M059J (cell line): ENCODE results near the gene PIKFYVE. TPM values are rescaled to one million over a fixed set of nuclear protein-coding genes. Genes with fewer than 3 reads are reported as not detected.
"Not testable (repeated sequence)": the region's sequence is repeated elsewhere in the genome, so short reads cannot be mapped to it uniquely, and the experiment has no call there.

ENCODE experiments used
- DNase-seq: peaks from one replicate; pipeline ENCODE4 v3.0.0-alpha.2; 2012; ENCODE audit warnings: low read depth
- total RNA-seq: library from RNA; depleted of rRNA; stranded (reverse); fragments of >200 nt; shearing (Covaris generic); gene quantifications from 2 replicates; pipeline ENCODE4 v1.2.3, GENCODE V29; 2014; rRNA removed

PIKFYVE gene, protein sequence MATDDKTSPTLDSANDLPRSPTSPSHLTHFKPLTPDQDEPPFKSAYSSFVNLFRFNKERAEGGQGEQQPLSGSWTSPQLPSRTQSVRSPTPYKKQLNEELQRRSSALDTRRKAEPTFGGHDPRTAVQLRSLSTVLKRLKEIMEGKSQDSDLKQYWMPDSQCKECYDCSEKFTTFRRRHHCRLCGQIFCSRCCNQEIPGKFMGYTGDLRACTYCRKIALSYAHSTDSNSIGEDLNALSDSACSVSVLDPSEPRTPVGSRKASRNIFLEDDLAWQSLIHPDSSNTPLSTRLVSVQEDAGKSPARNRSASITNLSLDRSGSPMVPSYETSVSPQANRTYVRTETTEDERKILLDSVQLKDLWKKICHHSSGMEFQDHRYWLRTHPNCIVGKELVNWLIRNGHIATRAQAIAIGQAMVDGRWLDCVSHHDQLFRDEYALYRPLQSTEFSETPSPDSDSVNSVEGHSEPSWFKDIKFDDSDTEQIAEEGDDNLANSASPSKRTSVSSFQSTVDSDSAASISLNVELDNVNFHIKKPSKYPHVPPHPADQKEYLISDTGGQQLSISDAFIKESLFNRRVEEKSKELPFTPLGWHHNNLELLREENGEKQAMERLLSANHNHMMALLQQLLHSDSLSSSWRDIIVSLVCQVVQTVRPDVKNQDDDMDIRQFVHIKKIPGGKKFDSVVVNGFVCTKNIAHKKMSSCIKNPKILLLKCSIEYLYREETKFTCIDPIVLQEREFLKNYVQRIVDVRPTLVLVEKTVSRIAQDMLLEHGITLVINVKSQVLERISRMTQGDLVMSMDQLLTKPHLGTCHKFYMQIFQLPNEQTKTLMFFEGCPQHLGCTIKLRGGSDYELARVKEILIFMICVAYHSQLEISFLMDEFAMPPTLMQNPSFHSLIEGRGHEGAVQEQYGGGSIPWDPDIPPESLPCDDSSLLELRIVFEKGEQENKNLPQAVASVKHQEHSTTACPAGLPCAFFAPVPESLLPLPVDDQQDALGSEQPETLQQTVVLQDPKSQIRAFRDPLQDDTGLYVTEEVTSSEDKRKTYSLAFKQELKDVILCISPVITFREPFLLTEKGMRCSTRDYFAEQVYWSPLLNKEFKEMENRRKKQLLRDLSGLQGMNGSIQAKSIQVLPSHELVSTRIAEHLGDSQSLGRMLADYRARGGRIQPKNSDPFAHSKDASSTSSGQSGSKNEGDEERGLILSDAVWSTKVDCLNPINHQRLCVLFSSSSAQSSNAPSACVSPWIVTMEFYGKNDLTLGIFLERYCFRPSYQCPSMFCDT (N-terminal part only)
- total RNA-seq, result 12.0 and 16.6 TPM in 2 replicates

DNA sequence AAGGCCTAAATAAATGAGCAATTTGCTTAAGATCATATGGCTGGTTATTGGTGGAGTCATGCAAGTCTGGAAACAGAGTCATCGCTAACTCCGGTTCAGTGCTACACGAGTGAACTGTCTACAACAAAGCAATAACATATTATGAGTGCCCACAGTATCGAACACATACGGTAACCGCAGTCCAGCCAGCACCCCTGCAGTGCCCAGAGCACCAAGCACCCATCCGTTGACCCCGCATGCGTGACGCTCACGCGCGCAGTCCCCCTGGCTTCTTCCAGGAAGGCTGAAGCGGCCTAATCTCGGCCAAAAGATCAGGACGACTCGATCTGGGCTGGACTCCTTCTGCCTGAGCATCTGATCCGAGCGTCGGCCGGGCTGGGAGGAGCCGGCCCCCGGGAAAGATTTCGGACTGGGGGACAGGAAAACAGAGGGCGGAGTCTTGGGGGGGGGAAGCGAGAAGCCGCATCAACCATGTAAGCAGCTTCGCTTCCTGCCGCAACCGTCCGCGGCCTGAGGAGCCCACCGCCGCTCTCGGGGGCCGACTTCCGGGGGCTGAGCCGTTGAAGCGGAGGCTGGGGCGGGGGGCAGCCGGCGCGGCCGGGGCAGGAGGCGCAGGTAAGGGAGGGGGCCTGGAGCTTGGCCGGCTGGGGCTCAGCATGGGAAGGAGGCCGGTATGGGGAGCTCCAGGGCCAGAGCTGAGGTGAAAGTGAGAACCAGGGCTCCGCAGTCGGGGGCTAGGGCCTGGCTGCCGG, at the start of gene PIKFYVE:
Gene PIKFYVE (plus strand): TSS at position 455 of the 752 bp plus-strand sequence. CDS start 5,265 bp downstream, outside the sequence.
- DNase-seq, result peak; percentile 98

DNA sequence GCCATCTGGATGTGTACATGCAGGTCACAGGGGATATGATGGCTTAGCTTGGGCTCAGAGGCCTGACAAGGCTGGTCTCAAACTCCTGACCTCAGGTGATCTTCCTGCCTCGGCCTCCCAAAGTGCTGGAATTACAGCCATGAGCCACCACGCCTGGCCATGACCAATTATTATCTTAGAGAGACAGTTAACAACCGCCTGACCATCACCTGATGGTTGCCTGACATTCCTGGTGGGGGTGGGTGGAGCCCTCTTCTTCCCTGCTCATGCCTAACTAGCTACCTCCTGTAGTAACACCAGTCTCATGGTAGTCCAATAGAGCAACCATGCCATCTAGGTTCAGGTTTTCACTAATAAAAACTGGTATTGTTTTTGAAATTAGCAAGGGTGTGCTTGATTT, 44.2 kb upstream of the PIKFYVE start:
- not testable (repeated sequence) for DNase-seq

DNA sequence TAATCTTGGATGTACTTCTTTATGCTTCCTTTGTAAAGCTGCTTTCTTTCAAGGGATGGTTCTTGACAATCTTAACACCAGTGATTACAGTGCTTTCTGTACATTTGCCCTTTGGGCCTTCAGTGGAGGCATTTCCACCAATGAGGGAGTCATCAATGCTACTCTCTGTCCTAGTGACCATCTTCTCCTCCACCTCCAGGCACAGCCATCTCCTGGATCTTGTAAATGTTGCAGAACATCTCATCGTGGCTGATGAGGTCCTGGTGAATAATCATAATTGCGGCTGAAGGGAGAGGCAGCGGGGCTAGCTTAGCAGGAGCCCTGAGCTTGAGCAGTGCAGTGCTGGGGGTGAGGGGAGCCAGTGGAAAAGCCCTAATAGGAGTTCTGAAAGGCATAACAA, 43.7 kb upstream of the PIKFYVE start:
- peak; percentile 75 for DNase-seq

DNA sequence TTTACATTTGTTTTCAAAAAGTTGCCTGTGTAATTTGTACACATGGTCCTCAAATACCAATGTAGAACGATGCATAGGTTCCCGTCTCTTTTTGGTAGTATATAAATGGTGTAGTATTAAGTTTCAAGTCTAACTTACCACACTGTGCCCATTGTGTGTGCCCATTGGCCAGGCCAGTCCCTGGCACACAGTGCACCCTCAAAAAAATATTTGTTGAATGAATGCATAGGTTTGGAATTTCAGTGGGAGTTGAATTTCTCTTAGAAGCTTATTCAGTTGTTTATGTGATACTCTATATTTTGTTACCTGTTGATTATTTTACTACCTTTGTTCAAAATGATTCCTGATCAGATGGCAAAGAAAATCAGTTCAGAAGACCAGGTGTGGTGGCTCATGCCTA, 41.3 kb upstream of the PIKFYVE start:
- peak; percentile 28 for DNase-seq

DNA sequence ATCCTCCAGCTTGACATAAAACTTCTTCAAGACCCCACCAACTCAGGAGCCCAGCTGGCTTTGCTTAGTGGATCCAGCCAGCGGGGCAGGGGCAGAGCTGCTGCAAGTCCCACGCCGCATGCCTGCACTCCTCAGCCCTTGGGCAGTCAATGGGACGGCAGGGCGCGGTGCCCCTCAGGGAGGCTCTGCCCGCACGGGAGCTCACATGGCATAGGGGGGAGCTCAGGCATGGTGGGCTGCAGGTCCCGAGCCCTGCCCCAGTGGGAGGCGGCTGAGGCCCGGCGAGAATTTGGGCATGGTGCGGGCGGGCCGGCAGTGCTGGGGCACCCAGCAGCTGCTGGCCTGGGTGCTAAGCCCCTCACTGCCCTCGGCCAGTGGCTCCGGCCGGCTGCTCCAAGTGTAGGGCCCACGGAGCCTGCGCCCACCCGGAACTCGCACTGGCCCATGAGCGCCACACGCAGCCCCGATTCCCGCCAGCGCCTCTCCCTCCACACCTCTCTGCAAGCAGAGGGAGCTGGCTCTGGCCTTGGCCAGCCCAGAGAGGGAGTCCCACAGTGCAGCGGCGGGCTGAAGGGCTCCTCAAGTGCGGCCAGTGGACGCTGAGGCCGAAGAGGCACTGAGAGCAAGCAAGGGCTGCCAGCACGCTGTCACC, 38.3 kb upstream of the PIKFYVE start:
- DNase-seq, result no peak

DNA sequence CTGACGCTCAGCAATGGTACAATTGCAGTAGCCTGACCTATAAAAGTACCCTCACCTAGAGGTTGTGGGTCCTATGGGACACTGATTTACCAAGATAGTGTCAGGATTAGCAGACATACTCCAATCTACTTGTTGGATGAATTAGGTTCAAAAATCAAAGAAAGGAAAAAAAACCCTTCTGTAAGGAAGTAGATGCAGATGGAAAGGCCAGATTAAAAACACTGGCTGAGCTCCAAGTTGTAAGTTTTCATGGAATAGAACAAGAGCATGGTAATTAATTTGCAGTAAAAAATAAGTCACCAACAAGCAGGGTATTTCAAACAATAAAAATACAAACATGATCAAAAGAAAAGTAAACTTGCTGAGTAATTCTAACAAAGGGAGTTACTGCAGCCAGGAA, 37.6 kb upstream of the PIKFYVE start:
- DNase-seq, result no peak

DNA sequence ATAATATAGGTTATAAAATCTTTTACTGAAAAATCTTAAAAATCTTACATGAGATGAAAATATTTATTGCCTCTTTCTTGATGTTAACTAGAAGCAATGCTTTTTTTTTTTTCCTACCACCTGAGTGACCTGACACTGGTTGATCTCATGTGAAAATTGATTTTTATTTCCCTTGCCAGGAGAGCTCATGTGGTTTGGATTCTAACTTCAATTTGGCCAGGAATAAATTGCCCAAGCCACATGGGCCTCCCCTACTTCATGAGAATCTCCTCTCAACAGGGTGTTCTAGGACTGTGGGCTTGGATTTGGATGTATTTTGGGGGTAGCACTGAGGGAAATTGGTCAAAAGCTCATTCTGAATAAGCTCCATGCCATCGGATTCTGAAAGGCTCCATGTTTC, 31.3 kb upstream of the PIKFYVE start:
- no peak for DNase-seq

DNA sequence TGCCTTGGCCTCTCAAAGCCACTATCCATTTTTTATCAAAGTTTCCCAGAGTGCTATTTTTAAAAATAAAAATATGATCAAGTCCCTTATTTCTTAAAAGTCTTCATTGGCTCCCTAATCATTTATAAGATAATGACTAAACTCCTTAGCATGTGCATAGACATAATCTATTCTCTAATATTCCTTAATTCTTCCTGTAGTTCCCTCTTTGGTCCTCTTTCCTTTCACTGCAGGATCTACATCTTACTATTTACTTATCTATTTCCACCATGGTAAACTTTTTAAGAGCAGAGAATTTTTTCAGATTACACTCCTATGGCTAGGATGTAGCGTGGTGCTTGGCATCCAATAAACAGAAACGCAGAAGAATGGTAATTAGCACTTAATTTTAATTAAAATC, 30.2 kb upstream of the PIKFYVE start:
- DNase-seq, result no peak

DNA sequence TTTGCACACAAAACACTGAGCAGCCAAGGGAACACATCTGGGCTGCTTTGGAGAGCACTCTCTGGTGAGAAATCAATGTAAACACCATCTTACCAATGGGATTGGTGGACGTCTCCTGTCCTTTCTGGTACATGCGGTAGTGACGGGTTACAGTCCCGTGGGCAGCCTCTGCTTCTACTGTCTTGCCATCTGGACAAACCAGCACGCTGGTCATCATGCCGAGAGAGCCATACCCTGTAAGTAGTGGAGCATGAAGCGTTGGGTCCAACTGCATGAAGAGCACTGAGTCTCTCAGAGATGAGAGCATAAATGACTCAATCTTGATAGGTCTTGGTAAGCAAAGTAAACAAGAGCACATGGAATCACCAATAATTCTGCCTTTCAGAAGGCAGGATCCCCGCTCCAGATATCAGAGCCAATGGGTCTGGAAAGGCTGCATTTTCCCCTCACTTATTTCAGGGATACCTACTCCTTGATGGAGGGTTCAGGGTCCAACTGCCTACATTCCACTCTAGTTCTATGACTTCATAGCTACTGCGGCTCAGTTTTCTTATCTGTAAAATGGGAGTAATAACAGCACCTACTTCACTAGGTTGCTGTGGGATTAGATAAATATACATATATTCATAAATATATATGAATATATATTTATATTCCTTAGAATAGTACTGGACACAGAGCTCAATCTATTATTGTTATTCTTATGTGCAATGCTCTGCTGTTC, 26.1 kb upstream of the PIKFYVE start:
- DNase-seq, result no peak

DNA sequence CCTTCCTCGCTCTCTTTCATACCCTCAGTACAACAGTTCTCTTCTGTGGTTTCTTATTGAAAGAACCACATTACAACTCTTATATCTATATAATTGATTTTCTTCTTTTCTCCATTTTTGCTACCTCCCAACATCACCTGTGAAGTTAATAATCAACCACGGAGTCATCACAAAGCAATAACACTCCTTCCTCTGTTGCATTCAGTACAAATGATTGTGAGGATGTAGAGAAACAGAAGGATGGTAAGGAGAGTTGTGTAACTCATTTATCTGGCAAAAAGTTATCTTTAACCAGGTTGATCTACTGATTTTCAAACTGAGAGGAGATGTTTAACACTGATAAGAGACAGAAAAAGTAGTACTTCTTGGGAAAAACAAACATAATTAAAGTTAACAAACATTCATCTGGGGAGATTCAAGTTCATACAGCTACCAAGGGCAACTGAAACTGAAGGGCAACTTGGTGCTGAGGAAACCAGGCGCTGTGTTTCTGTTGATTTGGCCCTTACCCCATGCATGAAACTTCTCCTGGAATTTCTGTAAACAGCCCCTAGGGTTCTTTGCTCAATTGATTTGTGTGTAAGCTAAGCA, 25.3 kb upstream of the PIKFYVE start:
- DNase-seq, result no peak

DNA sequence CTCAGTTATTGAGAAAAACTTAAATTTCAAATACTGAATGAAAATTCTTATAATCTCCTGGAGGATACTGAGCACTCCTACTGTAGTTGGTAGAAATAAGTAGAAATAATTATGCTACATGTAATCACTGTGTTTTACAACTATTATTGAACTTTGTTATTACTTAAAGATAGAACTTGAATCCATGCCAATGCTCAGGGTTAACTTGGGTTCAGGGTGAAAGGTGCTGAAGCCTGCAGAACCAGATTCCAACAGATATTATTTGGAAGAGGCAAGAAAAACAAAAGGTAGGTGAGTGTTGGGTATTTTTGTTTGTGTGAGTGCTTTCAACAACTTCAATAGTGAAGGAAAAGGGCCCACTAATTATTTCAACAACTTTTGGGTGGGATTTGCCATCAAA, 21.6 kb upstream of the PIKFYVE start:
- no peak for DNase-seq

DNA sequence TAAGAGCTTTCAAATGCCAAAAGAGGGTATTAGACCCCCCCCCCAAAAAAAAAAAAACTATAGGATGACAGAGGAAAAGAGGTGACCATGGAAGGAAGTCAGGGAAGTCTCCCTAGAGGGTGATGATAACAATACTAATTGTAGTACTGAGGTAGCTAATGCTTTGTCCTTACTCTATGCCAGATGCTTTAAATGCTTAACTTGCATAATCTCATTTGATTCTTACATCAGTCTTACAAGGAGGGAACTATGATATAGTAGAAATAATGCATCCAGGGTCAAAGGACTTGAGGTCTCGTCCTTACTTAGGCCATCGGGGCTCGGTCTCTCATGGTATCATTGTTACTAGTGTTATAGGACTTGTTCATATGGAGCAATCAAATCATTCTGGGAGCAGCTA, 20.3 kb upstream of the PIKFYVE start:
- no peak for DNase-seq

DNA sequence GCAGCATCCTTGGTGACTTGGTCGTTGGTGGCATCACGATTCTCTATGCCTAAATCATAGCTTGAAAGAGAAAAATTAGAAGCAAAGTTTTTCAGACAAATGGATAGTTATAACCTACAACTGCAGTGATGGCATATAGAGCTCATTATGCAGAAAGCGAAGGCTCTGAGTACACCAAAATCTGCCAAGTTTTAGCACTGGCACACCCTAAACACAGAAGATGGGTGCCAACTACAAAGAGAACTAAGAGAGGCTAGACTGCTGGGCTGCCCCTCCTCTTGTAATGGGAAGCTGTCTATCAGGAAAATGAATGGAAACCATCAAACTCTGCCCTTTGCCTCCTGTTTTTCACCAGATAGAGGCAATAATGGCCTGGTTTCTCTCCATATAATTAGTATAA, 17.5 kb upstream of the PIKFYVE start:
- no peak for DNase-seq

DNA sequence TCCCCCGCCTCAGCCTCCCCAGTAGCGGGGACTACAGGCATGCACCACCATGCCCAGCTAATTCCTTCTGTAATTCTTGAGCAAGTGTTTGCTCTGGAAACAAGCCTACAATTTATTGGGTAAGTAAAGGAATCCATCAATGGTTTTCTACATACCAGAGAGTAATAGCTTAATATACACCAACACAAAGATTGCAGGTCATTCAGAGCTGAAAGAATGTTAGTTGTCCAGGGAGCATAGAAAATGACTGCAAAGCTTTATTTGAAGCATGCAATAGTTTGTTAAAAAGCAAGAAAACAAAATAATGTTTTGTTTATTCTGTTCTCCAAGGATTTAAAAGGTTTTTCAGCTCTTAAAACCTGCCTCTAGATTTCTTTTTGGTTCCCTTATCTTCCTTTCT, 16.8 kb upstream of the PIKFYVE start:
- no peak for DNase-seq

DNA sequence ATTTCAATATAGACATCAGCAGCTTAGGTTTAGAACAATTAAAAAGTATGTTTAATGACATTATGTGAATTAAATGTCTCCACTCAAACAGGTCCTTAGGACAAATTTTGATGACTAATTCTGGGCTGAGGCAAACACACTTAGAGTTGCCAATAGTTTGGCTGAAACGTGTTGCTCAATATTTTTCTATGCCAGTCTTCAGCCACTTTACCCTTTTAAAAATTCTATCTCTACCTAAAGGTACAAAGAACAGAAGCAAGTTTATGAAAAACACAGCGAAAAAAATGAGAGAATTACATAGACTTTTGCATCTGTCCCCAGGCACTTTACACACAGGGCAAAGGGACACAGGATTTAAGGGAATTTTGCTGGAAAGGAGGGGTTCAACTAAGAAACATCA, 15.7 kb upstream of the PIKFYVE start:
- DNase-seq, result peak; percentile 45

DNA sequence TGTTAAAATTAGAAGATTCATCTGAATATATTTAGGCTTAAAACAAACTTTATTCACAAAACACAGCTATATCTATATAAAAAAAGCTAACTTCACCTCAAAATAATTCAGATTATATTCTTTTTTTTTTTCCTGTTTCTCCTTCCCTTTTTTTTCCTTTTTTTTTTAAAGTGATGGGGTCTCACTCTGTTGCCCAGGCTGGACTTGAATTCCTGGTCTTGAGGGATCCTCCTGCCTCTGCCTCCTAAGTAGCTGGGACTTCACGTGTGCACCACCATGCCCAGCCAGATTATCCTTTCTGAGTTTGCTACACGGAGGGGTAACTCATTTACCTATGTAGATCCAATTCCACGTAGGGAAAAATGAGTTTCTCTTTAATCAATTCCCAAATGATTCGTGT, 15.0 kb upstream of the PIKFYVE start:
- no peak for DNase-seq

DNA sequence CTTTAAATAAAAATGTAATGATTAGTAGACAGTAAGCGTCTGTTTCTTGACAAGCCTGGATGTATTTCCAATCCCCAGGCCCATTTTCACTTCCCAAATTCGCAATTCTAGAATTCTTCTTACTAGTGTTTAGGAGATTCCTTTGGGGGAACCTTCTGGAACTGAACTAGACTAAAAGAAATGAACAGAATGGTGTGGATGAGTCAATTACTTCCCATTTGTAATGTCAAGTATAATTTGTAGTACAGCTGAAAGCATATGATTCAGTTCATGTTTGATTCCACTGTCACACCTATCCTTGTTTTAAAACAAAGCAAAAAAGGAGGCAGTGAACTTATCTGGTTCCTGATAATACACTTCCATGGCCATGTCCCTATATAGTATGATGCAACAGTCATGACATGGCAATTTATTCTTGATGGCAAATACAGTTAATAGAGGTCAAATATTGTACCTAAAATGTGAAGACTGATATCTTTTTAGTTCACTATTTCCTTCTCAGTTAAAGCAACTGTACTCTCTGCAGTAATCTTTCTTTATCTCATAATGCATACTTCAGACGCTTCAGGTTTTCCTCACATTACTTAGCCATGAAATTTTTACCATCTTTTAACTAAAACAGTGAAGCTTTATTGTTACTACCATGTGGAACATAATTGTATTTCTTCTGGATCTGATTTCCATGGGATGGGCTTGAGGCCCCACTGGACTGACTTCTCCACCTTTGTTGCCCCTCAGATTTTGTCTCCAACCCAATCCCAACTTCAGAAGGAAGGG, 13.2 kb upstream of the PIKFYVE start:
- no peak for DNase-seq

DNA sequence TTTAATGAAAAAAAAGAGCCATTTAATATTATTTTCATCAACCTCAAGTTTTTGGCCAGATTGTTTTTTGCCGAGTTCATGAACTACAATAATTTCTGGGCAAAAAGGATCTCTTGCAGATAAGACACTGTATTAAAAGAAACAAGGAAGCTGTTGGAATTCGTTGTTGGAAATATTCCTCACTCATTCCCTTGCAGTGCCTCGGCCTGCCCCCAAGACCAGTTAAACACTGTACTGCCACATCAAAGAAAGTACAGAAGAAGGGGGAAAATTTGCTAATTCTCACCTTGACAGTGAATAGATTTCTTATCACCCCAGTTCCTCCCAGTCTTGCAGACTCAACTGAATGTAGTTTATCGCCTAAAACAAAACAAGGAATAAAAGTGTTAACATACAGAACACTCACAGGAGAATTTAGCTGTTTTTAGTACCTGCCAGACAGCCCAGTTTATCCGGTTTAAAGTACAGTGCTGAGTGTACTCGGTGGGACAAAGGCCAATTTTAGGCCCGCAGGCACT, 12.4 kb upstream of the PIKFYVE start:
- DNase-seq, result no peak
